Measurements from ENCODE around the gene WDR89. TPM values are rescaled to one million over a fixed set of nuclear protein-coding genes. Genes with fewer than 3 reads are reported as not detected.
"Not testable (repeated sequence)": the region's sequence is repeated elsewhere in the genome, so short reads cannot be mapped to it uniquely, and the experiment has no call there.

Gene WDR89
- total and polyA plus RNA-seq, 10 donors: 9.5 to 18.9 (median 17.4) TPM

GRCh38 chr14:63594455-63595372, 47.0 kb downstream of the WDR89 start:
- H3K27me3 ChIP-seq (replicated peaks in 1 of 7): no peaks in the 10 kb centered on the region
- 95 to 98% (median 97%) methylated on average over 45 to 53 of the region's 53 CpGs for WGBS, 5 donors
- H3K27ac ChIP-seq: no peak overlapping the region
- intact Hi-C loops (cut with DNase I; ENCODE audit: low total_unique reads): no loop called here
- H3K4me3 ChIP-seq: no peak overlapping the region
- H3K9me3 ChIP-seq: peaks cover 0 to 41% (median 25%) of the 10 kb centered on the region in 8 donors
- peak; percentile 63 for DNase-seq
- peaks cover 3 to 51% (median 19%) of the 10 kb centered on the region in 6 donors for H3K36me3 ChIP-seq
- H3K4me1 ChIP-seq: no peaks in the 10 kb centered on the region
- no peak for TF ChIP-seq CTCF (IDR thresholded peaks at IDR 0.05 in 8 of 11, conservative IDR thresholded peaks at IDR 0.05 in 3 of 11)
- peak in 1 of 3 donors; percentile 44 for TF ChIP-seq POLR2AphosphoS5 (IDR thresholded peaks at IDR 0.05)
- TF ChIP-seq POLR2A (IDR thresholded peaks at IDR 0.05): no peak

GRCh38 chr14:63583046-63583445, 58.6 kb downstream of the WDR89 start:
- DNase-seq; H3K27ac ChIP-seq; H3K36me3 ChIP-seq; H3K4me3 ChIP-seq; H3K9me3 ChIP-seq; H3K4me1 ChIP-seq; intact Hi-C loops (cut with DNase I; ENCODE audit: low total_unique reads); H3K27me3 ChIP-seq (replicated peaks in 1 of 7): not testable (repeated sequence)
- 87 to 96% (median 91%) methylated on average over 8 of the region's 8 CpGs for WGBS, 5 donors

- DNase-seq: no peak
- 40 to 63% (median 62%) methylated on average over 4 of the region's 4 CpGs for WGBS, 5 donors
- Histone ChIP-seq H3K9me3 (no peaks in the 10 kb centered on the region), H3K36me3 (no peaks in the 10 kb centered on the region), H3K27me3 (replicated peaks in 1 of 7) (no peaks in the 10 kb centered on the region), H3K4me3 (no peak overlapping the region), H3K27ac (no peak overlapping the region), H3K4me1 (no peaks in the 10 kb centered on the region)
- TF ChIP-seq POLR2AphosphoS5 (IDR thresholded peaks at IDR 0.05) (no peak), POLR2A (IDR thresholded peaks at IDR 0.05) (no peak), CTCF (IDR thresholded peaks at IDR 0.05 in 8 of 11, conservative IDR thresholded peaks at IDR 0.05 in 3 of 11) (no peak)
- intact Hi-C loops (cut with DNase I; ENCODE audit: low total_unique reads): no loop called here
These were observed 60.2 kb downstream of the WDR89 start for GRCh38 chr14:63581491-63581890.

- DNase-seq: no peak
- H3K27me3 ChIP-seq (replicated peaks in 1 of 7): no peaks in the 10 kb centered on the region
- H3K36me3 ChIP-seq: no peaks in the 10 kb centered on the region
- H3K4me3 ChIP-seq: no peak overlapping the region
- H3K27ac ChIP-seq: no peak overlapping the region
- no peaks in the 10 kb centered on the region for H3K4me1 ChIP-seq
- no peaks in the 10 kb centered on the region for H3K9me3 ChIP-seq
- TF ChIP-seq CTCF (IDR thresholded peaks at IDR 0.05 in 8 of 11, conservative IDR thresholded peaks at IDR 0.05 in 3 of 11) (no peak), POLR2A (IDR thresholded peaks at IDR 0.05) (no peak), POLR2AphosphoS5 (IDR thresholded peaks at IDR 0.05) (no peak)
- intact Hi-C loops (cut with DNase I; ENCODE audit: low total_unique reads): no loop called here
- 92 to 100% (median 100%) methylated on average over 1 of the region's 1 CpG for WGBS, 5 donors
These were observed 63.4 kb downstream of the WDR89 start for GRCh38 chr14:63578300-63578699.

Data from spleen (tissue), 11 donors.